Measurements from ENCODE around the gene MAP1LC3B.
"Not testable (repeated sequence)": the region's sequence is repeated elsewhere in the genome, so short reads cannot be mapped to it uniquely, and the experiment has no call there.

The MAP1LC3B gene

DNA sequence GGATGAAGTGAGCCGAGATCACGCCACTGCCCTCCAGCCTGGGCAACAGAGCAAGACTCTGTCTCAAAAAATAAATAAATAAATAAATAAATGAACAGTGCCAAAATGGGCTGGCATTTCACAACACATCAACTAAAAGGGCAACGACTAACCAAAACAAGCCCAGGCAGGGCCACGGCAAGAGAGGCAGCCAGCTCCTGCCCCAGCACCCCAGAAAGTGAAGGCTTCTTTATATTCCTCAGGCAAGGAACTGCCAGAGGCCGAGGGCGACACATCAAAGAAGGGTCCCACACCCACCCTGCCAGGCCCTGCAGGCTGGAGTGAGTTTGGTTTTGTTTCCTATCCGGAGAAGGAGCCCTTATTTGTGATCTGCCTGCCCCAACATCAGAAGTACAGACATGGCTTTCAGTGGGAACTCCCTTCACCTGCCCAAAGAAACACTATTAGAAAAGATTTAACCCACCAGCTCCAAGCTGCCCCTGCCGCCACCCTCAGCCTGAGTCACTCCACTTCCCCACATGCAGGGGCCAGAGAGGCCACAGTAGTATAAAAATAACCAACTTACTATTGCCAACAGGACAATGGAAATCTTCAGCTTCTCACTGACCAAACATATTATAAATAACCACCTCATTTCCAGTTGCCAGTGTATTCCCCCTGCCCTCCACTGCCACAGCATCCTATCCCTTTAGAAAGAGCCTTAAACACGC is 16.6 kb upstream of the MAP1LC3B start:
- in situ Hi-C loops (cut with HindIII; ENCODE audit: low pct_ligation_motif_present, low pct_unique_long_range_greater_than_20kb, low sequenced_read_pairs): no loop called here
- no peak for DNase-seq

GRCh38 chr16:87376660-87377059 is 15.5 kb upstream of the MAP1LC3B start:
- no peak for DNase-seq
- in situ Hi-C loops (cut with HindIII; ENCODE audit: low pct_ligation_motif_present, low pct_unique_long_range_greater_than_20kb, low sequenced_read_pairs): no loop called here

DNA sequence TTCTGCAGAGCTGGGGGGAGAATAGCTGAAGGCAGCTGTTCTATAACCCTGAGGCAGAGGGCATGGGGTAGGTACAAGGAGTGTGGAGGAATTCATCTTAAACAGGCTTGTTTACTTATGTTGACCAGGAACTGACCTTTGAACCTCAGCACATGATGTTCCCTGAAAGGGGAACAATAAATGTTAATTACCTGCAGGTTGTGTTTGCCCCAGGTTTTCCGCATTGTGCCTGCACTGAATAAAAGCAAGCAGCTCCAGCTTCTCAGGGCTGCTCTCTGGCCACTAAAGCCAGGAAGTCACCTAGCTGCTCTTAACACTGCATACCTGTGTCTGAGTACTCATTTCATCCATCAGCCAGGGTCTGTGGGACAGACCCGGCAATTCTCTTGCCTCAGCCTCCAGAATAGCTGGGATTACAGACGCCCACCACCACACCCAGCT is 12.8 kb upstream of the MAP1LC3B start:
- in situ Hi-C loops (cut with HindIII; ENCODE audit: low pct_ligation_motif_present, low pct_unique_long_range_greater_than_20kb, low sequenced_read_pairs); DNase-seq: not testable (repeated sequence)

GRCh38 chr16:87380403-87380802 is 11.7 kb upstream of the MAP1LC3B start:
- DNase-seq: no peak
- in situ Hi-C loops (cut with HindIII; ENCODE audit: low pct_ligation_motif_present, low pct_unique_long_range_greater_than_20kb, low sequenced_read_pairs): no loop called here

GRCh38 chr16:87380881-87381280 is 11.3 kb upstream of the MAP1LC3B start:
- in situ Hi-C loops (cut with HindIII; ENCODE audit: low pct_ligation_motif_present, low pct_unique_long_range_greater_than_20kb, low sequenced_read_pairs): no loop called here
- peak; percentile 32 for DNase-seq

DNA sequence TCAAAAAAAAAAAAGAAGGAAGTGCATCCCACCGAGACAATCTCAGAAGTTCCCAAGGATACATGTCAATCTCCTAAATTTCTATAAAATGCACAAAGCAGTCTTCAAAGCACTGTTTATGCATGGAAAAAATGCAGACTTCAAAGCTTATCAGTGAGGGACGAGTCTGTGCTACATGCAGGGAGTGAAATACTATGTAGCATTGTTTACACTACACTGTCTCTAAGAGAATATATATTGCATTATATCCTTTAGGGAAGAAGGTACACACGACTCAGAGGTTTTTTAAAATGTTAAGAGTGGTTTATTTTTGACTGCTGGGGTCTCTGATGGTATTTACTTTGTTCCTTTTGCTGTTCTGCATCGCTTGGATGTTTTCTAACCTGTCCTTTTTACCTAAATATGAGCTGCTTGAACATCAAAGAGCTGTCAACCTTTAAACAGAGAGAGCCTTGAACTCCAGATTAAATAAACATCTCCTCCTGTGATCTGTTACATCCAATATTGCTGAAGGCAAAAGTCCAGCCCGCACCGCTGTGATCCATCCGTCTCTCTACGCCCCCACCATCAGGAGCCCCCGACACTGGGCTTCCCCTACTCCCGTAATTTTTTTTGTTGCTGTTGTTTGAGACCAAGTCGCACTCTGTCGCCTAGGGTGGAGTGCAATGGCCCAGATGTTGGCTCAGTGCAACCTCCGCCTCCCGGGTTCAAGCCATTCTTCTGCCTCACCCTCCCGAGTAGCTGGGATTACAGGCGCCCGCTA is 9.9 kb upstream of the MAP1LC3B start:
- no peak for DNase-seq
- in situ Hi-C loops (cut with HindIII; ENCODE audit: low pct_ligation_motif_present, low pct_unique_long_range_greater_than_20kb, low sequenced_read_pairs): no loop called here

DNA sequence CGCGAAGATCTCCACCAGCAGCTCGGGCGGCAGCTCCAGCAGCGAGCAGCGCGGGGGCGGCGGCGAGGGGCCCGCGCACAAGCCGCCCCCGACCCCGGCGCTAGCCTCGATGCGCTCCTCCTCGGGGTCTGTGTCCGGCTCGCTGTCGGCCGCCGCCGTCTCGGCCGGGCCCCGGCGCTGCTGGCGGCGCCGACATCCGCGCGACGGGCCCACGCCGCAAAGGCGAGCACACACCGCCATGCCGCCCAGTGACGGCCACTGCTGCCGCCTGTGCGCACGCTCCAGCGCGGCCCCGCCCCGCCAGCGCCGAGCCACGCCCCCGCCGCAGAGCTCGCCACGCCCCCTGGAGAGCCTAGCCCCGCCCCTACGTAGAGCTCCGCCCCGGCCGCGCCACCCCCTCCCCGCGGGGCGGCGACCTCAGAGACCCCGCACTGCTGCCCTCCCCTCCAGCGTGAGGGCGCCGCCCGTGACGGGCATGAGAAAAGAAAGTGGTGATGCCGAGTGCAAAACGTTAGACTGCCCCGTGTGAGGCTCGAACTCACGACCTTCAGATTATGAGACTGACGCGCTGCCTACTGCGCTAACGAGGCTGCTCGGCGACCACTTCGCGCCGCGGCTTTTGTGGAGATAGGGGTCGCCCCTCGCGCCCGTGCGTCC is 8.5 kb upstream of the MAP1LC3B start, which contains the start of gene FBXO31:
Gene FBXO31, minus strand, starts transcription at position 272 of the 657 bp plus-strand sequence. Its CDS starts 32 bp downstream, at position 240.
- DNase-seq: peak; percentile 90
- in situ Hi-C loops (cut with HindIII; ENCODE audit: low pct_ligation_motif_present, low pct_unique_long_range_greater_than_20kb, low sequenced_read_pairs): no loop called here

- in situ Hi-C loops (cut with HindIII; ENCODE audit: low pct_ligation_motif_present, low pct_unique_long_range_greater_than_20kb, low sequenced_read_pairs): no loop called here
- no peak for DNase-seq
These were observed 7.8 kb upstream of the MAP1LC3B start for GRCh38 chr16:87384162-87384874.

GRCh38 chr16:87384875-87385167 is 7.3 kb upstream of the MAP1LC3B start:
- DNase-seq; in situ Hi-C loops (cut with HindIII; ENCODE audit: low pct_ligation_motif_present, low pct_unique_long_range_greater_than_20kb, low sequenced_read_pairs): not testable (repeated sequence)

DNA sequence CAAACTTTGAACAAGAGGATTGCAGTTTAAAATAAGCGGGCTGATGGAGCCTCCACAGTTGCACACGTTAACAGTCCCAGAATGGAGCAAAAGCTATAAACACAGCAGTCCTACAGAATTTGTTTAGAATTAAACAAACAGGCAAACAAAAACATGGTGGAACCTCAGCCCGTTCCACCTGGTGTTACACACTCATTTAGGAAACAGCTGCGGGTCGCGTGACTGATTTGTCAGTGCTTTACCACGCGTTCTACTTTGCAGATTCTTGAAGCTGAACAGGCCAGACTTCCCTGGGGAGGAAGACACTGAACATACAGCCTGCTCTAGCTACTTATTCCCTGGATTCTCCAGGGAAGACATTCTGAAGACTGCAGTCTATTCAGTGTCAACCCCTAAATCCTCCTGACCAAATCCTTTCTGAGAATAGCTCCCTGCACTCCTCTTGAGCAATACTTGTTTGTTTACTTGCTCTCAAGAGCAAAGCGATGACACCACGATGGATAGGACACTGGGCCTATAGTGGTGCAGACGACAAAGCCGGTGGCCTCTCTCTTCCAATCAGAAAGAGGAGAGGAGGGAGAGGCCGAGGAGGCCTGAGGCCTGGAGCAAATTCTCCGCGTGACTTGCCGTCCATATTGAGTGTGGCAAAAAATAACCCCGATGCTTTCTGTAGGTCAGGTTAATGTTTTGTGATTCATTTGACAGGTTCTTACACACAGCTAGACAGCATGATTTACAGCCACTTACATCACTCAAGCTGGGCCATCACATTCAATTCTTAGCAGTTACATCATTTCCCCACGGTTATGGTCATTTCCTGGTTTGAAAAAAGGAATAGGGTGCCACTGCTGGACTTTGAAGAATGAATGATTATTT is 4.0 kb upstream of the MAP1LC3B start:
- in situ Hi-C loops (cut with HindIII; ENCODE audit: low pct_ligation_motif_present, low pct_unique_long_range_greater_than_20kb, low sequenced_read_pairs): no loop called here

DNA sequence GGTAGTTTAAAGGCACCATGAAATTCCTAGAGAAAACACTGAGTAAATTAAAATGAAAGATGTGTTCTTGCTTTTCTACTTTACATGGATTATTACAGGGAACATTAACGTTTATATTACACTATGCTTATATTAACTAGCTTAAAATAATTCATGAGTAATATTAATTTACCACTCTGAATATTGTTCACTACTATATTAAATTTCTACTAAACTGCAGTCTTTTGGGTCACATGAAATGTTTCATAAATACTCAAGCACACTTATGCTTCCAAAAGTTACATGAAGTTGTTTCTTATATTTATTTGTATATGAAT is 3.4 kb upstream of the MAP1LC3B start:
- in situ Hi-C loops (cut with HindIII; ENCODE audit: low pct_ligation_motif_present, low pct_unique_long_range_greater_than_20kb, low sequenced_read_pairs): no loop called here
- no peak for DNase-seq

More for the DNA sequence above, 4.0 kb upstream of the MAP1LC3B start:
- DNase-seq: peak; percentile 100

GRCh38 chr16:87389245-87389644 is 2.9 kb upstream of the MAP1LC3B start:
- in situ Hi-C loops (cut with HindIII; ENCODE audit: low pct_ligation_motif_present, low pct_unique_long_range_greater_than_20kb, low sequenced_read_pairs): no loop called here
- DNase-seq: no peak

- DNase-seq; in situ Hi-C loops (cut with HindIII; ENCODE audit: low pct_ligation_motif_present, low pct_unique_long_range_greater_than_20kb, low sequenced_read_pairs): not testable (repeated sequence)
These were observed 2.2 kb upstream of the MAP1LC3B start for GRCh38 chr16:87389914-87390313.

GRCh38 chr16:87390641-87391323 is 1.4 kb upstream of the MAP1LC3B start:
- no peak for DNase-seq
- in situ Hi-C loops (cut with HindIII; ENCODE audit: low pct_ligation_motif_present, low pct_unique_long_range_greater_than_20kb, low sequenced_read_pairs): no loop called here

DNA sequence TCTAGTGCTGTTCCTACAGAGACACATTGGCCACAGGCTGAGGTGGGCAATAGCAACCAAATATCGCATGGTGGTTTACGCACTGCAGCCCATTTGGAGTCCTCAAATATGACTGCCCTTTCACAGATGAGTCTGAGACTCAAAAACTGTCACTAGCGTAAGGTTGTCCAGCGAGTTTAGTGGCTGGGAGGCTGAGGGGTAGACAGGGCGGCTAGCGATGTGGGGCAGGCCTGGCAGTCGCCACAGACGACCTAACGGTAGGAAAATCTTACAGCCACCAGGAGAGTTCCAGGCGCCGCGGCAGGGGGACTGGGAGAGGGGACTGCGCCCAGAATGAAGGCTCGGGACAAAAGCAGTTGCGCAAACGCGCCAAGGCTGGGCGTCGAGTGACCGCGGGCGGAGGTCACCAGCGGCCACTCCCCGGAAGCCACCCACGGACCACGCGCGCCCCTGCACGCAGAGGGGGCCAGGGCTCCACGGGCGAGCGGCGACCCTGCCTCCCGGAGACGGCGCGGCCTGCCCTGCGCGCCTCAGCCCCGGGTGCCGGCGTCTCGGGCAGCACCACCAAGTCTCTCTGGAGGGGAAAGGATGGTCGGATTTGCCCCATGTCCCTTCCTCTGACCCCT is 699 bp upstream of the MAP1LC3B start:
- in situ Hi-C loops (cut with HindIII; ENCODE audit: low pct_ligation_motif_present, low pct_unique_long_range_greater_than_20kb, low sequenced_read_pairs): no loop called here
- DNase-seq: peak; percentile 38

- in situ Hi-C loops (cut with HindIII; ENCODE audit: low pct_ligation_motif_present, low pct_unique_long_range_greater_than_20kb, low sequenced_read_pairs): no loop called here
- DNase-seq: peak; percentile 54
These were observed 914 bp downstream of the MAP1LC3B start for GRCh38 chr16:87392821-87393679.
